ENCODE results near the gene HIRIP3.

DNA sequence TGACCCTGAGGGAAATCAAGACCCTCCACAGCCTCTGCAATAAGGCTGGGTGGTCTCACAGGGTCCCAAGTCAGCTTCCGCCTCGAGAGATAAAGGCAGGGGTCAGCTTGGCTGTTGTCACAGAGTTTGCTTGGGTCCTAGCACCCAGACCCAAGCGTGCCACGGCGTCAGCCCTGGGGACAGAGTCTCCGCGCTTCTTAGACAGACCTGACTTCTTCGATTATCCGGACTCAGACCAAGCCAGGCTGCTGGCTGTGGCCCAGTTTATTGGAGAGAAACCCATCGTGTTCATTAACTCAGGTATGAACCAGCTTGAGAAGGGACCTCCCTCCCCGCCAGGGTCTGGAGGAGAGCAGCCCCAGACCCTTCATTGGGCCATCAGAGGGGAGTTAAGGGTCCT lies 28.2 kb upstream of the HIRIP3 start:
- TF ChIP-seq CREB1 (CRISPR knock-in tag; IDR thresholded peaks at IDR 0.05; ENCODE audit: low read depth): no peak
- TF ChIP-seq CTCF (conservative IDR thresholded peaks at IDR 0.05; ENCODE audit: low read depth in 2 of 2): no peak

Measured in GM23338 (cell line).